ENCODE results near the gene EHMT1.
"Not testable (repeated sequence)": the region's sequence is repeated elsewhere in the genome, so short reads cannot be mapped to it uniquely, and the experiment has no call there.

DNA sequence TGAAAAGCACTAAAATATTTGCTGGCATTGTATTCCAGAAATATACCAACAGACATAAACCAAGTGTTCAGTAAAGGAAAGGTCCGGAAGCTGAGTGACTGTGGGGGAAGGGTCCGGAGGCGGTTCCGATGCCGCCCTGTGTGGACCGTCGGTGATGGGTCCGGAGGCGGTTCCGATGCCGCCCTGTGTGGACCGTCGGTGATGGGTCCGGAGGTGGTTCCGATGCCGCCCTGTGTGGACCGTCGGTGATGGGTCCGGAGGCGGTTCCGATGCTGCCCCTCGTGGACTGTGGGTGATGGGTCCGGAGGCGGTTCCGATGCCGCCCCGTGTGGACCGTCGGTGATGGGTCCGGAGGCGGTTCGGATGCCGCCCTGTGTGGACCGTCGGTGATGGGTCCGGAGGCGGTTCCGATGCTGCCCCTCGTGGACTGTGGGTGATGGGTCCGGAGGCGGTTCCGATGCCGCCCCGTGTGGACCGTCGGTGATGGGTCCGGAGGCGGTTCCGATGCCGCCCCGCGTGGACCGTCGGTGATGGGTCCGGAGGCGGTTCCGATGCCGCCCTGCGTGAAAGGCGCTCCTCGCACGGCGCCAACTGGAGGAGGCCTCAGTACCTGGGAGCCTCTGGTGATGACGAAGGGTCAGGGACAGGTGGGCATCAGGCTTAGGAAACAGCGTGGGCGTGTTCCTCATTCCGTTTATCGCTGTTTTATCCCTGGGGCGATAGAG is 191.1 kb downstream of the EHMT1 start:
- not testable (repeated sequence) for TF ChIP-seq YY1 (IDR thresholded peaks at IDR 0.05; ENCODE audit: insufficient read depth, insufficient read length); ZNF274 (IDR thresholded peaks at IDR 0.05; ENCODE audit: low read depth, low read length); SUZ12 (IDR thresholded peaks at IDR 0.05; ENCODE audit: extremely low read depth, insufficient read depth, insufficient read length)

Data from NT2/D1 (cell line).